SU-DHL-6 (cell line): ENCODE data around the gene DCTN3.

Source experiments
- H2AFZ ChIP-seq: fragments of 200-600 bp; sonication (generic); 2 replicates; pipeline ENCODE4 v1.6.1; 2014; ENCODE audit warnings: low read depth, mild to moderate bottlenecking, moderate library complexity, mixed read lengths, antibody characterized with exemption, low read length; ENCODE audit not compliant: severe bottlenecking
- H3F3A ChIP-seq: fragments of 200-600 bp; shearing (Covaris generic); 2 replicates; pipeline ENCODE4 v1.6.0; 2016; ENCODE audit warnings: antibody characterized with exemption, mild to moderate bottlenecking; ENCODE audit not compliant: insufficient read depth
- H3K27ac ChIP-seq: fragments of 200-600 bp; sonication (generic); 2 replicates; pipeline ENCODE4 v1.5.1; 2016; ENCODE audit warnings: low read depth, mild to moderate bottlenecking, low read length, moderate library complexity, mixed read lengths
- H3K27me3 ChIP-seq: fragments of 200-600 bp; sonication (generic), shearing (Covaris generic); 2 replicates; pipeline ENCODE4 v1.6.0; 2014; ENCODE audit warnings: mild to moderate bottlenecking, low read length
- H3K36me3 ChIP-seq: fragments of 200-600 bp; sonication (generic); 2 replicates; pipeline ENCODE4 v1.6.1; 2014; ENCODE audit warnings: mild to moderate bottlenecking, low read length, mixed read lengths
- H3K4me2 ChIP-seq: fragments of 300-600, 200-600 bp; shearing (Covaris generic), sonication (generic); 2 replicates; pipeline ENCODE4 v1.6.0; 2014; ENCODE audit warnings: low read length, low read depth, mild to moderate bottlenecking; ENCODE audit not compliant: poor library complexity, severe bottlenecking
- H3K4me3 ChIP-seq: fragments of 200-600 bp; sonication (generic); 2 replicates; pipeline ENCODE4 v1.5.1; 2014; ENCODE audit warnings: antibody characterized with exemption, low read length, mild to moderate bottlenecking, mixed read lengths; ENCODE audit not compliant: insufficient read depth, poor library complexity, severe bottlenecking
- H3K79me2 ChIP-seq: fragments of 200-600 bp; sonication (generic); 2 replicates; pipeline ENCODE4 v1.6.1; 2014; ENCODE audit warnings: mild to moderate bottlenecking, low read length, moderate library complexity; ENCODE audit not compliant: insufficient read depth
- H3K9ac ChIP-seq: fragments of 200-600 bp; sonication (generic); 2 replicates; pipeline ENCODE4 v1.7.0; 2014; ENCODE audit warnings: mild to moderate bottlenecking, low read length
- H3K9me2 ChIP-seq: fragments of 200-600 bp; sonication (generic); replicated peaks from 2 replicates; pipeline ENCODE4 v1.6.1; 2014; ENCODE audit warnings: low read length; ENCODE audit not compliant: insufficient read depth
- H3K9me3 ChIP-seq: fragments of 200-600 bp; sonication (generic); 2 replicates; pipeline ENCODE4 v1.6.1; 2014; ENCODE audit warnings: low read length, mixed read lengths; ENCODE audit not compliant: insufficient read depth
- H4K20me1 ChIP-seq: fragments of 200-600 bp; sonication (generic); 2 replicates; pipeline ENCODE4 v1.6.1; 2014; ENCODE audit warnings: low read depth, mild to moderate bottlenecking, antibody characterized with exemption, low read length, moderate library complexity, mixed read lengths
- EZH2phosphoT487 ChIP-seq: fragments of 200-600 bp; sonication (generic), shearing (Covaris generic); conservative IDR thresholded peaks from 2 replicates; pipeline ENCODE4 v1.6.1; 2018; ENCODE audit warnings: mild to moderate bottlenecking, antibody characterized with exemption, low read length, moderate library complexity, mixed read lengths
- TF ChIP-seq, protein P1 (sequence below): fragments of 200-600 bp; sonication (generic); IDR thresholded peaks from one replicate; pipeline ENCODE4 v1.5.1; 2017; ENCODE audit warnings: antibody characterized with exemption, mild to moderate bottlenecking, low read length, moderate library complexity; ENCODE audit not compliant: insufficient read depth, poor library complexity, severe bottlenecking

DCTN3 gene

DNA sequence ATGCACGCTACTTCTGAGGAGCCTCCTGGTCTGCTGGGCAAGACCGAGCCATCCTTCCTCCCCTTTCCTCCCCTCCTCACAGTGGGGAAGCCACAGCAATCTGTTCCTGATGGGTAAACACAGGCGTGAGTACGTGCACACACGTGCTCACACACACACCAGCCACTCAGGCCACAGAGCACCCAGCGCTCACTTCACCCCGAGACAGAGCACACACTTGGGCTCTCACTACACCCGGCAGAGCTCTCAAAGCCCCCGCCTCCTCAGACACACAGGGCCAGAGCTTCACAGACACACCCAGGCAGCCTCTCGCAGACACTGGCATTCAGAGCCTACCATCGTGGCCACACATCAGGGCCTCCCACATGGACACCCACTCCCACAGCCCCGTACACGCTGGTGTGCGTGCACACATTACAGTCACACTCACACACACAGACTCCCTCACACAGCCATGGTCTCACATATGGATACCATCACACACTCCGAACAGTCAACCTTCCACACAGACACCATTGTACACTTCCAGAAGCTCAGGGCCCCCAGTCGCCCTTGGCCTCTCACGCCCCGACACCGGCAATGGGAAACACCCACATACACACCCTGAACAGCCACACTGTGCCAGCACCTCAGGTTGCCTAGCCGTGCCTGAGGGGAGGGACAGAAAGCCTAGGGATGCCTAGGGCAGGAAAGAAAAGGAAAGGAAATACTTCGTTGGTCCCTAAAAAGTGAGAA is 44.3 kb downstream of the DCTN3 start:
- H3K9me2 ChIP-seq = no peaks in the 10 kb centered on the region
- no peak overlapping the region for H2AFZ ChIP-seq
- no peak overlapping the region for H3K9ac ChIP-seq
- no peaks in the 10 kb centered on the region for H3K9me3 ChIP-seq
- no peak overlapping the region for H3K4me2 ChIP-seq
- no peaks in the 10 kb centered on the region for H3F3A ChIP-seq
- H4K20me1 ChIP-seq = no peaks in the 10 kb centered on the region
- H3K79me2 ChIP-seq = no peaks in the 10 kb centered on the region
- H3K27me3 ChIP-seq = no peaks in the 10 kb centered on the region
- H3K27ac ChIP-seq = no peak overlapping the region
- H3K4me3 ChIP-seq = no peak overlapping the region
- TF ChIP-seq, protein P1, sequence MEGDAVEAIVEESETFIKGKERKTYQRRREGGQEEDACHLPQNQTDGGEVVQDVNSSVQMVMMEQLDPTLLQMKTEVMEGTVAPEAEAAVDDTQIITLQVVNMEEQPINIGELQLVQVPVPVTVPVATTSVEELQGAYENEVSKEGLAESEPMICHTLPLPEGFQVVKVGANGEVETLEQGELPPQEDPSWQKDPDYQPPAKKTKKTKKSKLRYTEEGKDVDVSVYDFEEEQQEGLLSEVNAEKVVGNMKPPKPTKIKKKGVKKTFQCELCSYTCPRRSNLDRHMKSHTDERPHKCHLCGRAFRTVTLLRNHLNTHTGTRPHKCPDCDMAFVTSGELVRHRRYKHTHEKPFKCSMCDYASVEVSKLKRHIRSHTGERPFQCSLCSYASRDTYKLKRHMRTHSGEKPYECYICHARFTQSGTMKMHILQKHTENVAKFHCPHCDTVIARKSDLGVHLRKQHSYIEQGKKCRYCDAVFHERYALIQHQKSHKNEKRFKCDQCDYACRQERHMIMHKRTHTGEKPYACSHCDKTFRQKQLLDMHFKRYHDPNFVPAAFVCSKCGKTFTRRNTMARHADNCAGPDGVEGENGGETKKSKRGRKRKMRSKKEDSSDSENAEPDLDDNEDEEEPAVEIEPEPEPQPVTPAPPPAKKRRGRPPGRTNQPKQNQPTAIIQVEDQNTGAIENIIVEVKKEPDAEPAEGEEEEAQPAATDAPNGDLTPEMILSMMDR = no peak
- no peak for TF ChIP-seq EZH2phosphoT487
- no peaks in the 10 kb centered on the region for H3K36me3 ChIP-seq

- H3K27ac ChIP-seq = no peak overlapping the region
- no peak overlapping the region for H3K9ac ChIP-seq
- H3F3A ChIP-seq = no peaks in the 10 kb centered on the region
Measured at GRCh38 chr9:34575241-34575640, 45.1 kb downstream of the DCTN3 start.

DNA sequence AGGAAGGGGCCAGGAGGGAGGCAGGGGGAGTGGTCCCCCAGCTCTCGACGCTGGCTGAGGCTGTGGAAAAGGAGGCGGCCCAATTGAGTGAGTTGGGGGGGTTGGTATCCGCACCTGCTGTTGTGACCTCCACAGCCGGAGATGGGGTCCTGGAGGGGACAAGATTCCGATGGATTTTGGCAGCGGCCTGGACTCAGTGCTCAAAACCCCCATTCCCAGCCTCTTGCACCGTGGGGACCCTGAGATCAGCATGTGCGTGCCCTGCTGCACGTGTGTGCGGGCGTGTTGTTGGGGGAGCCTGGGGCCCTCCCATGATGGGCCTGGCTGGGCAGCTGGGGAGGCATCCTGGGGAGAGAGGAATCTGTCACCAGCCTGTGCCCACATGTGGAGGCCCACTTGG is 45.7 kb downstream of the DCTN3 start:
- TF ChIP-seq, protein P1 = no peak
- no peak for TF ChIP-seq EZH2phosphoT487
- Histone ChIP-seq H3K9me3 (no peaks in the 10 kb centered on the region), H3K36me3 (no peaks in the 10 kb centered on the region), H3K79me2 (no peaks in the 10 kb centered on the region), H3K27ac (no peak overlapping the region), H2AFZ (no peak overlapping the region), H3K4me3 (no peak overlapping the region), H3K4me2 (no peak overlapping the region), H3F3A (no peaks in the 10 kb centered on the region), H3K27me3 (no peaks in the 10 kb centered on the region), H4K20me1 (no peaks in the 10 kb centered on the region), H3K9me2 (no peaks in the 10 kb centered on the region), H3K9ac (no peak overlapping the region)

More at GRCh38 chr9:34575241-34575640, 45.1 kb downstream of the DCTN3 start:
- H3K9me3 ChIP-seq = no peaks in the 10 kb centered on the region
- no peaks in the 10 kb centered on the region for H3K9me2 ChIP-seq
- H3K4me2 ChIP-seq = no peak overlapping the region
- H3K36me3 ChIP-seq = no peaks in the 10 kb centered on the region
- no peak overlapping the region for H3K4me3 ChIP-seq
- TF ChIP-seq EZH2phosphoT487 = no peak
- TF ChIP-seq, protein P1 = no peak
- H4K20me1 ChIP-seq = no peaks in the 10 kb centered on the region
- H3K27me3 ChIP-seq = no peaks in the 10 kb centered on the region
- no peaks in the 10 kb centered on the region for H3K79me2 ChIP-seq
- no peak overlapping the region for H2AFZ ChIP-seq
